Motor neuron (in vitro differentiated cells): Measurements from ENCODE around the gene DNALI1. TPM values are rescaled to one million over a fixed set of nuclear protein-coding genes. Genes with fewer than 3 reads are reported as not detected.
"Not testable (repeated sequence)": the region's sequence is repeated elsewhere in the genome, so short reads cannot be mapped to it uniquely, and the experiment has no call there.

Source experiments
- ATAC-seq, 8 experiments: fragments of 200-7000 bp; cut with Tn5 transposase; replicated peaks in 6 of 8; 2 replicates each; pipeline ENCODE4 v1.8.0; 2021; ENCODE audit warnings: mild to moderate bottlenecking in 8 of 8, moderate library complexity in 8 of 8
- H3K27ac ChIP-seq, 2 donors: fragments of 250-450 bp; sonication (Bioruptor Pico); 2 replicates each; pipeline ENCODE4 v1.9.0; 2021; ENCODE audit warnings: antibody characterized with exemption in 2 of 2, mild to moderate bottlenecking in 2 of 2, moderate library complexity in 1 of 2
- H3K4me1 ChIP-seq, 2 donors: fragments of 250-450 bp; sonication (Bioruptor Pico); replicated peaks in 1 of 2; 2 replicates each; pipeline ENCODE4 v1.6.1; 2021; ENCODE audit warnings: antibody characterized with exemption in 2 of 2, mild to moderate bottlenecking in 2 of 2, moderate library complexity in 1 of 2
- H3K4me3 ChIP-seq, 5 donors: fragments of 250-450 bp; sonication (Bioruptor Pico); 2 replicates each; pipeline ENCODE4 v1.9.0; 2021; ENCODE audit warnings: antibody characterized with exemption in 5 of 5, mild to moderate bottlenecking in 5 of 5, moderate library complexity in 4 of 5
- WGBS, 10 experiments: fragments of 450-650 bp; shearing (Covaris generic); methylation state at CpG; one replicate each; pipeline ENCODE4 v1.0.0; 2022; 5-methylcytosine and 5-hydroxymethylcytosine counted together
- in situ Hi-C, 9 experiments: fragments of 400-800 bp; cut with MboI; loops; one replicate each; pipeline ENCODE4 v1.15.0; 2021; ENCODE audit warnings: low sequenced_read_pairs in 9 of 9, low pct_unique_long_range_greater_than_20kb in 2 of 9; ENCODE audit not compliant: unreplicated experiment in 9 of 9
- total RNA-seq, 8 experiments: library from RNA; unstranded; fragments of 300-600 nt; gene quantifications; 2 replicates each; pipeline versions ENCODE4 v1.2.3 to v1.2.4, GENCODE V29; 2022

DNALI1 gene
- total RNA-seq, 8 experiments from 2014 or later: 0.31 to 48.8 (median 28.7) TPM

- no peak overlapping the region for H3K4me3 ChIP-seq
- no peak for ATAC-seq
- H3K27ac ChIP-seq: no peak overlapping the region
- in situ Hi-C loops: no loop called here
- H3K4me1 ChIP-seq: no peaks in the 10 kb centered on the region
- WGBS, 10 experiments: 60 to 100% (median 90%) methylated on average over 1 to 4 of the region's 4 CpGs
These were observed 23.2 kb upstream of the DNALI1 start for GRCh38 chr1:37533317-37534093.

GRCh38 chr1:37537378-37537777, 19.4 kb upstream of the DNALI1 start:
- ATAC-seq: peak in 4 of 8 experiments; percentile 31 to 75 (median 44)
- H3K27ac ChIP-seq: no peak overlapping the region
- H3K4me3 ChIP-seq: no peak overlapping the region
- in situ Hi-C loops: no loop called here
- H3K4me1 ChIP-seq: no peaks in the 10 kb centered on the region
- WGBS, 10 experiments: 41 to 100% (median 89%) methylated on average over 1 to 2 of the region's 2 CpGs; no CpG with 5 or more reads in 4 of the 10 experiments

- in situ Hi-C loops, ATAC-seq, H3K27ac ChIP-seq, H3K4me1 ChIP-seq, H3K4me3 ChIP-seq: not testable (repeated sequence)
- WGBS, 10 experiments: 90 to 100% (median 96%) methylated on average over 2 to 10 of the region's 10 CpGs; no CpG with 5 or more reads in 2 of the 10 experiments
These were observed 17.6 kb upstream of the DNALI1 start for GRCh38 chr1:37539154-37539553.

- in situ Hi-C loops: no loop called here
- WGBS, 10 experiments: 91 to 97% (median 94%) methylated on average over 3 to 30 of the region's 30 CpGs; no CpG with 5 or more reads in 2 of the 10 experiments
- no peaks in the 10 kb centered on the region for H3K4me1 ChIP-seq
These were observed 16.5 kb upstream of the DNALI1 start for GRCh38 chr1:37540036-37540785.

GRCh38 chr1:37544530-37544929, 12.2 kb upstream of the DNALI1 start:
- ATAC-seq: peak in 2 of 8 experiments; percentile 31 to 32
- H3K4me3 ChIP-seq: no peak overlapping the region
- no peaks in the 10 kb centered on the region for H3K4me1 ChIP-seq
- 80 to 97% (median 96%) methylated on average over 1 to 21 of the region's 21 CpGs; no CpG with 5 or more reads in 1 of the 10 experiments for WGBS, 10 experiments
- in situ Hi-C loops: no loop called here
- no peak overlapping the region for H3K27ac ChIP-seq

More at GRCh38 chr1:37540036-37540785, 16.5 kb upstream of the DNALI1 start:
- no peak overlapping the region for H3K27ac ChIP-seq
- H3K4me3 ChIP-seq: no peak overlapping the region
- ATAC-seq: no peak

GRCh38 chr1:37545019-37545418, 11.7 kb upstream of the DNALI1 start:
- no peak overlapping the region for H3K4me3 ChIP-seq
- no peak overlapping the region for H3K27ac ChIP-seq
- no peak for ATAC-seq
- H3K4me1 ChIP-seq: no peaks in the 10 kb centered on the region
- 60 to 100% (median 80%) methylated on average over 1 to 5 of the region's 5 CpGs; no CpG with 5 or more reads in 1 of the 10 experiments for WGBS, 10 experiments
- in situ Hi-C loops: no loop called here

- H3K4me1 ChIP-seq: peaks cover 10 to 11% of the 10 kb centered on the region in 2 donors
- ATAC-seq: no peak
- 72 to 100% (median 92%) methylated on average over 1 to 6 of the region's 6 CpGs for WGBS, 10 experiments
These were observed 7.4 kb upstream of the DNALI1 start for GRCh38 chr1:37549341-37549740.

GRCh38 chr1:37553598-37553926, 3.2 kb upstream of the DNALI1 start:
- Histone ChIP-seq H3K27ac (peak overlapping the region; percentile 70 to 94), H3K4me1 (peaks cover 16 to 19% of the 10 kb centered on the region in 2 donors), H3K4me3 (peak overlapping the region; percentile 74 to 99 (median 93))
- in situ Hi-C loops: no loop called here
- peak in 3 of 8 experiments; percentile 35 to 62 (median 39) for ATAC-seq
- 0 to 40% (median 5%) methylated on average over 1 to 9 of the region's 11 CpGs for WGBS, 10 experiments

More at GRCh38 chr1:37549341-37549740, 7.4 kb upstream of the DNALI1 start:
- Histone ChIP-seq H3K4me3 (no peak overlapping the region), H3K27ac (no peak overlapping the region)
- in situ Hi-C loops: no loop called here

GRCh38 chr1:37553927-37554808, 2.6 kb upstream of the DNALI1 start, which contains the start of gene SNIP1:
Gene SNIP1 (minus strand): TSS chr1:37554293. CDS start chr1:37554229, 64 bp downstream.
- in situ Hi-C loops: no loop called here
- Histone ChIP-seq H3K27ac (peak within 1 kb of the TSS; percentile 70 to 94), H3K4me3 (peak within 1 kb of the TSS; percentile 74 to 99 (median 93)), H3K4me1 (peaks cover 16 to 19% of the 10 kb centered on the region in 2 donors)
- WGBS, 10 experiments: 7 to 100% (median 48%) methylated on average over 1 to 27 of the region's 54 CpGs
- peak; percentile 68 to 91 (median 74) for ATAC-seq

GRCh38 chr1:37557402-37557801, 662 bp downstream of the DNALI1 start:
- H3K4me3 ChIP-seq: peak overlapping the region; percentile 46 to 57 (median 51)
- 60 to 100% (median 92%) methylated on average over 1 to 3 of the region's 3 CpGs; no CpG with 5 or more reads in 4 of the 10 experiments for WGBS, 10 experiments
- in situ Hi-C loops: no loop called here
- H3K4me1 ChIP-seq: peaks cover 15 to 16% of the 10 kb centered on the region in 2 donors
- H3K27ac ChIP-seq: no peak overlapping the region
- ATAC-seq: no peak

GRCh38 chr1:37558411-37558810, 1.7 kb downstream of the DNALI1 start:
- no peak overlapping the region for H3K4me3 ChIP-seq
- no peak overlapping the region for H3K27ac ChIP-seq
- peaks cover 6 to 7% of the 10 kb centered on the region in 2 donors for H3K4me1 ChIP-seq
- ATAC-seq: no peak
- WGBS, 10 experiments: 80 to 100% (median 100%) methylated on average over 1 of the region's 1 CpG; no CpG with 5 or more reads in 3 of the 10 experiments
- in situ Hi-C loops: no loop called here

GRCh38 chr1:37559080-37559479, 2.3 kb downstream of the DNALI1 start:
- 88 to 100% (median 100%) methylated on average over 1 to 2 of the region's 7 CpGs; no CpG with 5 or more reads in 6 of the 10 experiments for WGBS, 10 experiments
- in situ Hi-C loops: no loop called here
- no peak for ATAC-seq
- Histone ChIP-seq H3K27ac (no peak overlapping the region), H3K4me3 (no peak overlapping the region), H3K4me1 (peaks cover 6 to 7% of the 10 kb centered on the region in 2 donors)
